ENCODE results near the gene NOL3. TPM values are rescaled to one million over a fixed set of nuclear protein-coding genes. Genes with fewer than 3 reads are reported as not detected.

NOL3 gene
- total and polyA plus RNA-seq, 2 of the 13 experiments (the other 11 are each of a cell fraction or from before 2014, with no cell fraction given): 5.7 to 20.5 TPM

- no peak; the same call in 1 of the 2 replicates for TF ChIP-seq THAP9 (CRISPR knock-in tag; IDR thresholded peaks at IDR 0.05; ENCODE audit: borderline replicate concordance)
- no peak for TF ChIP-seq ZNF460 (CRISPR knock-in tag; IDR thresholded peaks at IDR 0.05; ENCODE audit: borderline replicate concordance)
- TF ChIP-seq SKIL (CRISPR knock-in tag; IDR thresholded peaks at IDR 0.05; ENCODE audit: borderline replicate concordance): peak; percentile 89
- peak; percentile 89 for TF ChIP-seq GMEB1 (CRISPR knock-in tag; IDR thresholded peaks at IDR 0.05; ENCODE audit: borderline replicate concordance)
- no peak for TF ChIP-seq ZNF382 (CRISPR knock-in tag; IDR thresholded peaks at IDR 0.05; ENCODE audit: borderline replicate concordance)
- peak; percentile 84; the same call in 1 of the 2 replicates for TF ChIP-seq GZF1 (CRISPR knock-in tag; IDR thresholded peaks at IDR 0.05)
- TF ChIP-seq ZNF841 (CRISPR knock-in tag; IDR thresholded peaks at IDR 0.05; ENCODE audit: borderline replicate concordance): 0 out of 2 replicates have a peak, but pooled peaks have one; percentile 75
- TF ChIP-seq ZNF558 (CRISPR knock-in tag; IDR thresholded peaks at IDR 0.05; ENCODE audit: borderline replicate concordance): peak; percentile 42; the same call in 1 of the 2 replicates
- TF ChIP-seq ZNF484 (CRISPR knock-in tag; IDR thresholded peaks at IDR 0.05; ENCODE audit: borderline replicate concordance, low read depth): peak; percentile 61; the same call in 1 of the 2 replicates
- no peak for TF ChIP-seq SCMH1 (CRISPR knock-in tag; IDR thresholded peaks at IDR 0.05; ENCODE audit: borderline replicate concordance)
- TF ChIP-seq ZNF737 (CRISPR knock-in tag; IDR thresholded peaks at IDR 0.05; ENCODE audit: borderline replicate concordance): peak; percentile 88; the same call in 1 of the 2 replicates
- TF ChIP-seq FIP1L1 (IDR thresholded peaks at IDR 0.05; ENCODE audit: borderline replicate concordance, insufficient read depth, low read depth, low read length): no peak
- TF ChIP-seq KAT8 (CRISPR knock-in tag; IDR thresholded peaks at IDR 0.05): peak; percentile 82
- TF ChIP-seq NFYB (CRISPR knock-in tag; IDR thresholded peaks at IDR 0.05): peak; percentile 75
- no peak for TF ChIP-seq PAWR (CRISPR knock-in tag; IDR thresholded peaks at IDR 0.05; ENCODE audit: borderline replicate concordance)
- TF ChIP-seq ETS1 (CRISPR knock-in tag; IDR thresholded peaks at IDR 0.05): 0 out of 2 replicates have a peak, but pooled peaks have one; percentile 22
- TF ChIP-seq ZNF34 (CRISPR knock-in tag; IDR thresholded peaks at IDR 0.05; ENCODE audit: borderline replicate concordance): peak; percentile 81
- peak; percentile 98 for TF ChIP-seq ZNF567 (CRISPR knock-in tag; IDR thresholded peaks at IDR 0.05; ENCODE audit: borderline replicate concordance)
Observed at GRCh38 chr16:67173808-67174705, 3.7 kb downstream of the NOL3 start (continued).
